SU-DHL-6 (cell line): ENCODE results near the gene SUOX.
"Not testable (repeated sequence)": the region's sequence is repeated elsewhere in the genome, so short reads cannot be mapped to it uniquely, and the experiment has no call there.

ENCODE experiments used
- H2AFZ ChIP-seq: fragments of 200-600 bp; sonication (generic); 2 replicates; pipeline ENCODE4 v1.6.1; 2014; ENCODE audit warnings: low read depth, mild to moderate bottlenecking, moderate library complexity, mixed read lengths, antibody characterized with exemption, low read length; ENCODE audit not compliant: severe bottlenecking
- H3F3A ChIP-seq: fragments of 200-600 bp; shearing (Covaris generic); 2 replicates; pipeline ENCODE4 v1.6.0; 2016; ENCODE audit warnings: antibody characterized with exemption, mild to moderate bottlenecking; ENCODE audit not compliant: insufficient read depth
- H3K27ac ChIP-seq: fragments of 200-600 bp; sonication (generic); 2 replicates; pipeline ENCODE4 v1.5.1; 2016; ENCODE audit warnings: low read depth, mild to moderate bottlenecking, low read length, moderate library complexity, mixed read lengths
- H3K27me3 ChIP-seq: fragments of 200-600 bp; sonication (generic), shearing (Covaris generic); 2 replicates; pipeline ENCODE4 v1.6.0; 2014; ENCODE audit warnings: mild to moderate bottlenecking, low read length
- H3K36me3 ChIP-seq: fragments of 200-600 bp; sonication (generic); 2 replicates; pipeline ENCODE4 v1.6.1; 2014; ENCODE audit warnings: mild to moderate bottlenecking, low read length, mixed read lengths
- H3K4me2 ChIP-seq: fragments of 300-600, 200-600 bp; shearing (Covaris generic), sonication (generic); 2 replicates; pipeline ENCODE4 v1.6.0; 2014; ENCODE audit warnings: low read length, low read depth, mild to moderate bottlenecking; ENCODE audit not compliant: poor library complexity, severe bottlenecking
- H3K4me3 ChIP-seq: fragments of 200-600 bp; sonication (generic); 2 replicates; pipeline ENCODE4 v1.5.1; 2014; ENCODE audit warnings: antibody characterized with exemption, low read length, mild to moderate bottlenecking, mixed read lengths; ENCODE audit not compliant: insufficient read depth, poor library complexity, severe bottlenecking
- H3K79me2 ChIP-seq: fragments of 200-600 bp; sonication (generic); 2 replicates; pipeline ENCODE4 v1.6.1; 2014; ENCODE audit warnings: mild to moderate bottlenecking, low read length, moderate library complexity; ENCODE audit not compliant: insufficient read depth
- H3K9ac ChIP-seq: fragments of 200-600 bp; sonication (generic); 2 replicates; pipeline ENCODE4 v1.7.0; 2014; ENCODE audit warnings: mild to moderate bottlenecking, low read length
- H3K9me2 ChIP-seq: fragments of 200-600 bp; sonication (generic); replicated peaks from 2 replicates; pipeline ENCODE4 v1.6.1; 2014; ENCODE audit warnings: low read length; ENCODE audit not compliant: insufficient read depth
- H3K9me3 ChIP-seq: fragments of 200-600 bp; sonication (generic); 2 replicates; pipeline ENCODE4 v1.6.1; 2014; ENCODE audit warnings: low read length, mixed read lengths; ENCODE audit not compliant: insufficient read depth
- H4K20me1 ChIP-seq: fragments of 200-600 bp; sonication (generic); 2 replicates; pipeline ENCODE4 v1.6.1; 2014; ENCODE audit warnings: low read depth, mild to moderate bottlenecking, antibody characterized with exemption, low read length, moderate library complexity, mixed read lengths
- EZH2phosphoT487 ChIP-seq: fragments of 200-600 bp; sonication (generic), shearing (Covaris generic); conservative IDR thresholded peaks from 2 replicates; pipeline ENCODE4 v1.6.1; 2018; ENCODE audit warnings: mild to moderate bottlenecking, antibody characterized with exemption, low read length, moderate library complexity, mixed read lengths
- TF ChIP-seq, protein P1 (sequence below): fragments of 200-600 bp; sonication (generic); IDR thresholded peaks from one replicate; pipeline ENCODE4 v1.5.1; 2017; ENCODE audit warnings: antibody characterized with exemption, mild to moderate bottlenecking, low read length, moderate library complexity; ENCODE audit not compliant: insufficient read depth, poor library complexity, severe bottlenecking

SUOX gene

GRCh38 chr12:55996201-55996714 lies 818 bp upstream of the SUOX start:
- no peak overlapping the region for H2AFZ ChIP-seq
- peaks cover 9% of the 10 kb centered on the region; the same call in 1 of the 2 replicates for H3F3A ChIP-seq
- 0 out of 2 replicates have a peak, but pooled peaks cover 3% of the 10 kb centered on the region for H3K36me3 ChIP-seq
- H3K9ac ChIP-seq = no peak overlapping the region
- no peak overlapping the region for H3K27ac ChIP-seq
- no peak for TF ChIP-seq EZH2phosphoT487
- TF ChIP-seq, protein P1, sequence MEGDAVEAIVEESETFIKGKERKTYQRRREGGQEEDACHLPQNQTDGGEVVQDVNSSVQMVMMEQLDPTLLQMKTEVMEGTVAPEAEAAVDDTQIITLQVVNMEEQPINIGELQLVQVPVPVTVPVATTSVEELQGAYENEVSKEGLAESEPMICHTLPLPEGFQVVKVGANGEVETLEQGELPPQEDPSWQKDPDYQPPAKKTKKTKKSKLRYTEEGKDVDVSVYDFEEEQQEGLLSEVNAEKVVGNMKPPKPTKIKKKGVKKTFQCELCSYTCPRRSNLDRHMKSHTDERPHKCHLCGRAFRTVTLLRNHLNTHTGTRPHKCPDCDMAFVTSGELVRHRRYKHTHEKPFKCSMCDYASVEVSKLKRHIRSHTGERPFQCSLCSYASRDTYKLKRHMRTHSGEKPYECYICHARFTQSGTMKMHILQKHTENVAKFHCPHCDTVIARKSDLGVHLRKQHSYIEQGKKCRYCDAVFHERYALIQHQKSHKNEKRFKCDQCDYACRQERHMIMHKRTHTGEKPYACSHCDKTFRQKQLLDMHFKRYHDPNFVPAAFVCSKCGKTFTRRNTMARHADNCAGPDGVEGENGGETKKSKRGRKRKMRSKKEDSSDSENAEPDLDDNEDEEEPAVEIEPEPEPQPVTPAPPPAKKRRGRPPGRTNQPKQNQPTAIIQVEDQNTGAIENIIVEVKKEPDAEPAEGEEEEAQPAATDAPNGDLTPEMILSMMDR = peak; percentile 94
- no peak overlapping the region for H3K4me2 ChIP-seq
- no peaks in the 10 kb centered on the region for H3K9me3 ChIP-seq
- H3K79me2 ChIP-seq = no peaks in the 10 kb centered on the region
- no peaks in the 10 kb centered on the region for H4K20me1 ChIP-seq
- no peaks in the 10 kb centered on the region for H3K27me3 ChIP-seq
- no peak overlapping the region for H3K4me3 ChIP-seq
- H3K9me2 ChIP-seq = no peaks in the 10 kb centered on the region

- Histone ChIP-seq H3K4me3 (no peak overlapping the region), H2AFZ (no peak overlapping the region), H3K9ac (no peak overlapping the region), H3K27me3 (no peaks in the 10 kb centered on the region), H3K27ac (no peak overlapping the region), H3K79me2 (no peaks in the 10 kb centered on the region), H3K9me3 (no peaks in the 10 kb centered on the region), H3F3A (peaks cover 9% of the 10 kb centered on the region; the same call in 1 of the 2 replicates), H3K36me3 (0 out of 2 replicates have a peak, but pooled peaks cover under 1% of the 10 kb centered on the region), H3K4me2 (no peak overlapping the region), H4K20me1 (no peaks in the 10 kb centered on the region), H3K9me2 (no peaks in the 10 kb centered on the region)
- TF ChIP-seq EZH2phosphoT487 = no peak
Observed at GRCh38 chr12:55997535-55997859, 421 bp downstream of the SUOX start.

GRCh38 chr12:55999522-55999921 lies 2.4 kb downstream of the SUOX start:
- not testable (repeated sequence) for H3K79me2 ChIP-seq, H3K4me3 ChIP-seq, H3K9me2 ChIP-seq, H4K20me1 ChIP-seq, H3K27ac ChIP-seq, H3K9ac ChIP-seq, H3K9me3 ChIP-seq, H3K36me3 ChIP-seq, H3K27me3 ChIP-seq, H3K4me2 ChIP-seq, H2AFZ ChIP-seq, H3F3A ChIP-seq

- H3K4me3 ChIP-seq, H3K36me3 ChIP-seq, H3F3A ChIP-seq, H3K9me2 ChIP-seq, H2AFZ ChIP-seq, H3K27me3 ChIP-seq, H4K20me1 ChIP-seq, H3K27ac ChIP-seq, H3K79me2 ChIP-seq, H3K9ac ChIP-seq, H3K9me3 ChIP-seq, H3K4me2 ChIP-seq: not testable (repeated sequence)
Observed at GRCh38 chr12:55999999-56000540, 3.0 kb downstream of the SUOX start.

GRCh38 chr12:56001487-56002100 lies 4.5 kb downstream of the SUOX start:
- Histone ChIP-seq H3K4me3 (no peak overlapping the region), H3K4me2 (no peak overlapping the region), H3K36me3 (no peaks in the 10 kb centered on the region), H3F3A (no peaks in the 10 kb centered on the region), H2AFZ (no peak overlapping the region), H3K27me3 (no peaks in the 10 kb centered on the region), H3K27ac (no peak overlapping the region), H3K9me3 (no peaks in the 10 kb centered on the region), H4K20me1 (no peaks in the 10 kb centered on the region), H3K9me2 (no peaks in the 10 kb centered on the region), H3K79me2 (no peaks in the 10 kb centered on the region), H3K9ac (no peak overlapping the region)
- TF ChIP-seq, protein P1 = no peak
- TF ChIP-seq EZH2phosphoT487 = no peak

DNA sequence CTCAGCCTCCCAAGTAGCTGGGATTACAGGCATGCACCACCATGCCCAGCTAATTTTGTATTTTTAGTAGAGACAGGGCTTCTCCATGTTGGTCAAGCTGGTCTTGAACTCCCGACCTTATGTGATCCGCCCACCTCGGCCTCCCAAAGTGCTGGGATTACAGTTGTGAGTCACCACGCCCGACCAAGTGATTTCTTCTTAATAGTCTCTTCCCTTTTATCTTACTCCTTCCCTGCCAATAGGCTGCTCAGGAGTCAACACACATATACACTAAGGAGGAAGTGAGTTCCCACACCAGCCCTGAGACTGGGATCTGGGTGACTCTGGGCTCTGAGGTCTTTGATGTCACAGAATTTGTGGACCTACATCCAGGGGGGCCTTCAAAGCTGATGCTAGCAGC lies 6.3 kb downstream of the SUOX start:
- H3K9ac ChIP-seq, H2AFZ ChIP-seq, H3K27ac ChIP-seq: not testable (repeated sequence)

More for the DNA sequence above, 6.3 kb downstream of the SUOX start:
- not testable (repeated sequence) for H3K9me3 ChIP-seq, H3K79me2 ChIP-seq, H4K20me1 ChIP-seq, H3K36me3 ChIP-seq, H3K27me3 ChIP-seq, H3K4me3 ChIP-seq, H3K4me2 ChIP-seq, H3F3A ChIP-seq, H3K9me2 ChIP-seq
